CD4-positive, alpha-beta T cell treated with Interferon gamma for 1 hour (primary cell): ENCODE results near the gene ARHGAP32.
"Not testable (repeated sequence)": the region's sequence is repeated elsewhere in the genome, so short reads cannot be mapped to it uniquely, and the experiment has no call there.

Source experiments
- DNase-seq: peaks from one replicate; pipeline ENCODE4 v3.0.0-alpha.2; 2020

ARHGAP32 gene

GRCh38 chr11:129018991-129019390 lies 173.1 kb downstream of the ARHGAP32 start:
- no peak for DNase-seq

GRCh38 chr11:129018126-129018525 lies 174.0 kb downstream of the ARHGAP32 start:
- DNase-seq = no peak

- DNase-seq = no peak
Measured at GRCh38 chr11:129013737-129014475, 178.2 kb downstream of the ARHGAP32 start.

DNA sequence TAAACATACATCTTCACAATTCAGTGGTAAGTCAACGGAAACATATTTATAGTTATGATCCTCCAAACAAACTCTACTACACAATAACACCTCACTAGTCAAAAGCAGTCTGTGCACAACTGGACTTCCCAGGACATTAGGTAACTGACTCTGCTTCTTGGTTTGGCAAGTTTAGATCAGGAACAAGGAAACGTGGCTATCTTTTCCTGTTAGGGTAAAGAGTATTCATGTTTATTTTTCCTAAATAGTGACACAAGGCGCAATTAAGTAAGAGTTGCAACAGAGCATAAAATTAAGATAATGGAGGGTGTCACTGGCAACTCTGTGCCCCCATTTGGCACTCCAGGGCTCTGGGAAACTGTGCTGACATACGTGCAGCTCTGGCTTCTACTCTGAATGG lies 179.2 kb downstream of the ARHGAP32 start:
- no peak for DNase-seq

- no peak for DNase-seq
Measured at GRCh38 chr11:129006161-129006560, 186.0 kb downstream of the ARHGAP32 start.

DNA sequence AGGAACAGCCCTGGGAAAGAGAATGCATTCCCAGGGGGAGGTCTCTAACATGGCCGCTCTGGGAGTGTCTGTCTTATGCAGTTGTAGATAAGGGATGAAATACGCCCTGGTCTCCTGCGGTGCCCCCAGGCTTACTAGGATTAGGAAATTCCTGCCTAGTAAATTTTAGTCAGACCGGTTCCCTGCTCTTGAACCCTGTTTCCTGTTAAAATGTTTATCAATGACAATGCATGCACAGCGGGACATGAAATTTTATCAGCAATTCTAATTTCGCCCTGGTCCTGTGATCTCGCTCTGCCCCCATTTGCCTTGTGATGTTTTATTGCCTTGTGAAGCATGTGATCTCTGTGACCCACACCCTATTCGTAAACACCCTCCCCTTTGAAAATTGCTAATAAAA lies 193.0 kb downstream of the ARHGAP32 start:
- not testable (repeated sequence) for DNase-seq

DNA sequence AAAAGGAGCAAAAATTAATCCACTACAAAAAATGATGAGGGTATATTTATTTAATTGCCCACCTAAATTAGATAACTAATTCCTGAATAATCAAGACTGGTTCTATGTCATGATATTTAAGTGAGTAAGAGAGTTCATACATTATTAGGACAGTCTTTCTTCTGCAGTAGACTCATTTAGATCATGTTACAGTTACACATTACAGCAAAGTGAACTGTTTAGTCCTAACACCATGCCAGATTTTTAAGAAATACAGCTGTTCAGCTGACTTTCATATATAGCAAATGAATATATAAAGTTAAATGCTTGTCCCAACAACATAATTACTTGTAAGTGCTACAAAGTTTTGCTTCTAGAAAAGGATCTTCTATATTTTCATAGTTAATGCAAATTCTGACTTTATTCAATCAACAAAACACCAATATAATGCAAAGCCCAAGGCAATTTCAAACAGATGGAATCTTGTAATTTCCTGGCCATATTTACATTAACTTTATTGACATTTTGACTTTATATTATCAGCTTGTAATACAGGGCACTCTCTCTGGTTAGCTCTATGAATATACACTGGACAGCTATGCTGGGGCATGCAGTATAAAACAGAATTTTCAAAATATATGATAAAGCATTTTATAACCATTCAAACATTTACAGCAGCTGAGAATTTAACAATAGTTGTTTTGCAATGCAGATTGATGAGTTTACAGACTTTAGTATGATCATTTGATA lies 203.7 kb downstream of the ARHGAP32 start:
- no peak for DNase-seq

- no peak for DNase-seq
Measured at GRCh38 chr11:128985880-128986279, 206.2 kb downstream of the ARHGAP32 start.

DNA sequence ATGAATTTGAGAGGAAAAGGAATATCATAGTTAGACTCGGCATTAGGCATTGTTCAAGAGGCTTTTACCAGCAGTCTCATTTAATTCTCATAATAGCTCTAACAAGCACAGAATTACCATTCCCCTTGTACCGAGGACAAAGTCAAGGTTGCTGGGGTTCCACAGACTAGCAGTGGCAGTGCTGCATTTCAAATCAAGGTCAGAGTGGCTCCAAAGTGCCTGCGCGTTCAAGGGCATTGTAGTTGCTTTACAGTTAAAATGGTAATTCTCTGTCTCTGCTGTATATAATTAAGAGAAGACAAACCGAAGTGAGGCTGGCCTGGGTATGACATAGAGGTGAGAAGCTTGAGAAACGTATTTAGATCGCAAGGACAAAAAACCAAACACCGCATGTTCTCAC lies 209.1 kb downstream of the ARHGAP32 start:
- DNase-seq = no peak

DNA sequence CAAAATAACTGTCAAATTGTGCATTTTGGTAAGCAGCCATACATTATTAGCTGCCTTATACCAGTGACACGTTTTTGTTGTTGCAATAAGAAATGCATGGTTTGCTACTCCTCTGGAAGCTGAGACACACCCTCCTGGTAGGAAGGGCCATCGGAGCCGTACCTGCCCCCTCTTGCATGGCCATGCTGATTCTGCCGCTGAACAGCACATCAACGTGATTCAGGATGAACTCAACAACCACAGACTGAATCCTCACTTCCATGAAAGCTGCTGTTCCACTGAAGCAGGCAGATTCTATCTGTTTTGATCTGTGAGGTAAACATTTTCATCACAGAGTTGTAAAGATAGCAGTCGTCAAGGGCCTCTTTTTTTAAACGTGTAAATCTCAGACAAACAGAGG lies 210.9 kb downstream of the ARHGAP32 start:
- no peak for DNase-seq

GRCh38 chr11:128970598-128971190 lies 221.4 kb downstream of the ARHGAP32 start:
- no peak for DNase-seq

- DNase-seq = no peak
Measured at GRCh38 chr11:128968916-128969315, 223.2 kb downstream of the ARHGAP32 start.

DNA sequence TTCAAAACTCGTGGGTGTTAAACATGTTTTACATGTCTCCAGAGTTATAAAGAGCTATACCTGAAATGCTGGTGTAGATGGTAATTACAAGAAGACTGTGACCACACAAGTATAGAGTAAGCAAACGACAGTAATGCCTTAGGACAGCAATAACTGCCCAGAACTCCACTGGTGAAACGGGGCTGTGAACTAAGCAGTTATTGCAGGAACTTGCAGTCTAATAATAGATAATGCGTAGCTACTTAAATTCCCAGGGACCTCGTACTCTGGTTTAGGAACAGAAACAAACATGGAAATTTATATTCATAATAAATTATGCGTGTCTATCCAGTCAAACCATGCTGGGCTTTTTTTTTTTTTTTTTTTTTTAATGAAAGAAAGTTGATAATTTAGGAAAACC lies 224.5 kb downstream of the ARHGAP32 start:
- no peak for DNase-seq

DNA sequence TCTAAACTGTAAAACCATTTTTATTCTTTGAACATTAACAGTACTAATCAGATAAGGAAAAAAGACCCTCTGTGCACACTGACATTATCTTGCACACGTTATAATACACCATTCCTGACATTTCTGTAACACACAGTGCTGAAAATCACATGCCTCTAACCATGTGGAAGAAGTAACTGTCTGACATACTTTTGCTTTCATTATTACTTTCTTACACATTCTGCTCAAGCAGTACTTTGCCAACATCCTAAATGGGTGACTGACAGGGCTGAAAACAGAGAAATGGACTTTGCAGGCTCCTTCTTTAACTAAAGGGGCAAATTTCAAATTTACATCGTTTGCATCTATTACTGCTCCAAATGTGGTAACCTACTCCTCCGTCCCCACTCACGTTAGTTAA lies 226.6 kb downstream of the ARHGAP32 start:
- DNase-seq = no peak

GRCh38 chr11:128964463-128964930 lies 227.6 kb downstream of the ARHGAP32 start:
- no peak for DNase-seq

- no peak for DNase-seq
Measured at GRCh38 chr11:128963744-128964325, 228.3 kb downstream of the ARHGAP32 start.

DNA sequence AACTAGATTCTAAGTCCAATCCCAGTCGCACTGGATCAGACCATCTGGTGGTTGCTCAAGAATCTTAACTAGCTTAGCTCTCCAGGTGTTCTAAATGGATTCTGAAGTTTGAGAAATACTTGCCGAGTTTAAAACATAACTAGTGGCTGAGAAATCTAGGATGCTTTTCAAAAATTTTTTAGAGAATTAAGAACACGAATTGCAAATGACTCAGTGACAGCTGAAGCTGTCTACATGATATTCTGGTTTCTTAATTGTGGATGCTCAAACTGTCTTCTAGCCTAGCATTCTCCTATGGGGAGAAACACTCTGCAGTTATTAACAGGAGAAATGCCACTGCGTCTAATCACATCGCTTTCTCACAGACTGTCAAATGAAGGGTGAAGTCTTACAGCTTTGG lies 229.2 kb downstream of the ARHGAP32 start:
- DNase-seq = no peak

- DNase-seq = no peak
Measured at GRCh38 chr11:128961645-128962044, 230.5 kb downstream of the ARHGAP32 start.

GRCh38 chr11:128957202-128957482 lies 235.0 kb downstream of the ARHGAP32 start:
- DNase-seq = no peak

- no peak for DNase-seq
Measured at GRCh38 chr11:128956401-128957201, 235.5 kb downstream of the ARHGAP32 start.

GRCh38 chr11:128955636-128956035 lies 236.5 kb downstream of the ARHGAP32 start:
- DNase-seq = no peak

- no peak for DNase-seq
Measured at GRCh38 chr11:128953151-128953550, 239.0 kb downstream of the ARHGAP32 start.
